HepG2 (cell line): ENCODE results near the gene EIF1. TPM values are rescaled to one million over a fixed set of nuclear protein-coding genes. Genes with fewer than 3 reads are reported as not detected.

Experiments
- ATF1 ChIP-seq: IDR thresholded peaks from 2 replicates; pipeline ENCODE4 v1.6.1; 2016; ENCODE audit warnings: mild to moderate bottlenecking, control low read depth
- CBFB ChIP-seq: sonication (generic); formaldehyde crosslinking; IDR thresholded peaks from 2 replicates; pipeline ENCODE4 v1.4.0; 2020; ENCODE audit warnings: missing genetic modification reagents
- CREB3 ChIP-seq: sonication (generic); formaldehyde crosslinking; IDR thresholded peaks from 2 replicates; pipeline ENCODE4 v1.5.0; 2020; ENCODE audit warnings: missing genetic modification reagents
- ELF3 ChIP-seq: IDR thresholded peaks from 2 replicates; pipeline ENCODE4 v1.6.1; 2016; ENCODE audit warnings: missing genetic modification reagents, missing compliant biosample characterization
- ELK4 ChIP-seq: sonication (generic); formaldehyde crosslinking; IDR thresholded peaks from 2 replicates; pipeline ENCODE4 v1.9.0; 2021; ENCODE audit warnings: missing genetic modification reagents, borderline replicate concordance
- HMGA1 ChIP-seq: sonication (generic); formaldehyde crosslinking; conservative IDR thresholded peaks from 2 replicates; pipeline ENCODE4 v1.4.0; 2020; ENCODE audit warnings: missing genetic modification reagents
- KDM4B ChIP-seq: sonication (generic); formaldehyde crosslinking; IDR thresholded peaks from 2 replicates; pipeline ENCODE4 v1.4.0; 2020; ENCODE audit warnings: missing genetic modification reagents
- KDM5A ChIP-seq: fragments of 200-600 bp; sonication (generic); IDR thresholded peaks from 2 replicates; pipeline ENCODE4 v1.7.0; 2018; ENCODE audit warnings: antibody characterized with exemption, mild to moderate bottlenecking, low read length, borderline replicate concordance
- KLF11 ChIP-seq: IDR thresholded peaks from 2 replicates; pipeline ENCODE4 v1.6.1; 2016; ENCODE audit warnings: missing compliant biosample characterization
- LBX2 ChIP-seq: sonication (generic); formaldehyde crosslinking; IDR thresholded peaks from 2 replicates; pipeline ENCODE4 v1.5.0; 2020; ENCODE audit warnings: missing genetic modification reagents, mild to moderate bottlenecking, borderline replicate concordance
- MYC ChIP-seq: sonication (generic); formaldehyde crosslinking; IDR thresholded peaks from 2 replicates; pipeline ENCODE4 v1.9.0; 2021; ENCODE audit warnings: missing genetic modification reagents, borderline replicate concordance
- PHF21A ChIP-seq: sonication (generic); formaldehyde crosslinking; IDR thresholded peaks from 2 replicates; pipeline ENCODE4 v1.5.0; 2020; ENCODE audit warnings: mild to moderate bottlenecking, missing genetic modification reagents
- POLR2AphosphoS2 ChIP-seq: IDR thresholded peaks from 2 replicates; pipeline ENCODE4 v1.6.1; 2011; ENCODE audit warnings: low read depth, low read length, improper control_type of control experiment
- RARA ChIP-seq: IDR thresholded peaks from 2 replicates; pipeline ENCODE4 v1.6.1; 2016; ENCODE audit warnings: missing genetic modification reagents, missing compliant biosample characterization
- RFXANK ChIP-seq: IDR thresholded peaks from 2 replicates; pipeline ENCODE4 v1.6.1; 2016
- SAFB2 ChIP-seq: sonication (generic); formaldehyde crosslinking; IDR thresholded peaks from 2 replicates; pipeline ENCODE4 v1.5.1; 2020; ENCODE audit warnings: missing genetic modification reagents, low read depth, mild to moderate bottlenecking, borderline replicate concordance
- SOX13 ChIP-seq, 3 experiments: fragments of 450-650 bp in 1 of 3; sonication (generic) in 1 of 3; formaldehyde crosslinking in 1 of 3; IDR thresholded peaks in 2 of 3; conservative IDR thresholded peaks in 1 of 3; 2 replicates each; pipeline versions ENCODE4 v1.5.0 to v1.6.1; 2016 to 2020; ENCODE audit warnings: antibody characterized with exemption in 1 of 3, mild to moderate bottlenecking in 1 of 3, missing compliant biosample characterization in 1 of 3, missing genetic modification reagents in 1 of 3, moderate library complexity in 1 of 3
- THAP7 ChIP-seq: sonication (generic); formaldehyde crosslinking; IDR thresholded peaks from 2 replicates; pipeline ENCODE4 v1.8.1; 2023; ENCODE audit warnings: mild to moderate bottlenecking, missing genetic modification reagents
- THAP9 ChIP-seq: sonication (generic); formaldehyde crosslinking; IDR thresholded peaks from 2 replicates; pipeline ENCODE4; 2020; ENCODE audit warnings: missing genetic modification reagents, mild to moderate bottlenecking, borderline replicate concordance
- ZNF282 ChIP-seq: fragments of 450-650 bp; IDR thresholded peaks from 2 replicates; pipeline ENCODE4 v1.6.1; 2018; ENCODE audit not compliant: partially characterized antibody
- ZNF773 ChIP-seq: sonication (generic); formaldehyde crosslinking; IDR thresholded peaks from 2 replicates; pipeline ENCODE4 v1.4.0; 2020; ENCODE audit warnings: missing genetic modification reagents, borderline replicate concordance
- ZNF775 ChIP-seq: sonication (generic); formaldehyde crosslinking; IDR thresholded peaks from 2 replicates; pipeline ENCODE4 v1.4.0; 2020; ENCODE audit warnings: missing genetic modification reagents, mild to moderate bottlenecking, moderate library complexity, borderline replicate concordance
- ZNF83 ChIP-seq: sonication (generic); formaldehyde crosslinking; IDR thresholded peaks from 2 replicates; pipeline ENCODE4 v1.4.0; 2020; ENCODE audit warnings: missing genetic modification reagents, mild to moderate bottlenecking, borderline replicate concordance
- polyA plus RNA-seq, 8 experiments: library from polyadenylated mRNA; depleted of rRNA in 3 of 8; stranded (reverse) in 7 of 8; unstranded in 1 of 8; fragments of >200 nt; fragmentation: Illumina TruSeq in 4 of 8; extraction: Trizol in 4 of 8; gene quantifications; 2 replicates each; pipeline versions ENCODE4 v1.2.1 to v1.2.3, GENCODE V29; 2011 to 2016; ENCODE audit warnings: low read depth in 4 of 8, missing spikeins in 1 of 8, mixed read lengths in 1 of 8; ENCODE audit not compliant: insufficient read depth in 1 of 8
- total RNA-seq, 5 experiments: library from RNA; depleted of rRNA; stranded (reverse); fragments of >200 nt; fragmentation: Illumina TruSeq; extraction: Trizol; gene quantifications; 2 replicates each; pipeline ENCODE4 v1.2.3, GENCODE V29; 2016; ENCODE audit warnings: low read depth in 1 of 5

EIF1 gene
- total and polyA plus RNA-seq, 2 of the 13 experiments (the other 11 are each of a cell fraction or from before 2014, with no cell fraction given), result 147 to 517 TPM

GRCh38 chr17:41688641-41689496, at the start of gene EIF1 (continued):
- TF ChIP-seq ZNF773 (CRISPR knock-in tag), result no peak
- peak; percentile 55; the same call in 1 of the 2 replicates for TF ChIP-seq THAP7 (CRISPR knock-in tag)
- TF ChIP-seq ZNF83 (CRISPR knock-in tag), result peak; percentile 92; the same call in 1 of the 2 replicates
- no peak; the same call in 1 of the 2 replicates for TF ChIP-seq KDM4B
- peak; percentile 97 for TF ChIP-seq ATF1 (CRISPR knock-in tag)
- TF ChIP-seq SAFB2 (CRISPR knock-in tag), result peak; percentile 64; the same call in 1 of the 2 replicates
- TF ChIP-seq CREB3 (CRISPR knock-in tag), result peak; percentile 14; the same call in 1 of the 2 replicates
- peak; percentile 36 for TF ChIP-seq RARA (CRISPR knock-in tag)
- no peak; the same call in 1 of the 2 replicates for TF ChIP-seq RFXANK (CRISPR knock-in tag)
- TF ChIP-seq LBX2 (CRISPR knock-in tag), result peak; percentile 93; the same call in 1 of the 2 replicates
- TF ChIP-seq HMGA1 (CRISPR knock-in tag), result no peak
- 0 out of 2 replicates have a peak, but pooled peaks have one; percentile 31 for TF ChIP-seq MYC (CRISPR knock-in tag)
- TF ChIP-seq ZNF775 (CRISPR knock-in tag), result peak; percentile 84; the same call in 1 of the 2 replicates
- peak; percentile 97 for TF ChIP-seq THAP9 (CRISPR knock-in tag)
- no peak for TF ChIP-seq ELK4 (CRISPR knock-in tag)
- peak; percentile 75 for TF ChIP-seq CBFB (CRISPR knock-in tag)
- TF ChIP-seq PHF21A (CRISPR knock-in tag), result peak; percentile 87
- peak; percentile 99 for TF ChIP-seq POLR2AphosphoS2
- peak; percentile 57; the same call in 1 of the 2 replicates for TF ChIP-seq ELF3 (CRISPR knock-in tag)
- no peak for TF ChIP-seq SOX13 (IDR thresholded peaks at IDR 0.05)
- TF ChIP-seq SOX13 (CRISPR knock-in tag; conservative IDR thresholded peaks at IDR 0.05 in 1 of 2, IDR thresholded peaks at IDR 0.05 in 1 of 2), result peak; percentile 44 to 89; a peak in 3 of 4 replicates
- TF ChIP-seq ZNF282, result no peak
- TF ChIP-seq KLF11 (CRISPR knock-in tag), result peak; percentile 84
- no peak for TF ChIP-seq KDM5A
